Measurements from ENCODE around the gene PEAK1. TPM values are rescaled to one million over a fixed set of nuclear protein-coding genes. Genes with fewer than 3 reads are reported as not detected.

Gene PEAK1
- total RNA-seq, 6 experiments from 2014 or later, result 85.6 to 110 (median 95.8) TPM

GRCh38 chr15:77340245-77340644 lies 79.7 kb downstream of the PEAK1 start:
- peak overlapping the region; percentile 4; the same call in 1 of the 2 replicates for H3K27ac Mint-ChIP-seq
- peaks cover 25% of the 10 kb centered on the region for H3K4me1 Mint-ChIP-seq (ENCODE audit: low read depth)
- peaks cover 5% of the 10 kb centered on the region for H3K27me3 Mint-ChIP-seq (ENCODE audit: insufficient read depth)
- H3K36me3 Mint-ChIP-seq (ENCODE audit: low read depth), result peaks cover 33% of the 10 kb centered on the region
- TF ChIP-seq, protein P1, sequence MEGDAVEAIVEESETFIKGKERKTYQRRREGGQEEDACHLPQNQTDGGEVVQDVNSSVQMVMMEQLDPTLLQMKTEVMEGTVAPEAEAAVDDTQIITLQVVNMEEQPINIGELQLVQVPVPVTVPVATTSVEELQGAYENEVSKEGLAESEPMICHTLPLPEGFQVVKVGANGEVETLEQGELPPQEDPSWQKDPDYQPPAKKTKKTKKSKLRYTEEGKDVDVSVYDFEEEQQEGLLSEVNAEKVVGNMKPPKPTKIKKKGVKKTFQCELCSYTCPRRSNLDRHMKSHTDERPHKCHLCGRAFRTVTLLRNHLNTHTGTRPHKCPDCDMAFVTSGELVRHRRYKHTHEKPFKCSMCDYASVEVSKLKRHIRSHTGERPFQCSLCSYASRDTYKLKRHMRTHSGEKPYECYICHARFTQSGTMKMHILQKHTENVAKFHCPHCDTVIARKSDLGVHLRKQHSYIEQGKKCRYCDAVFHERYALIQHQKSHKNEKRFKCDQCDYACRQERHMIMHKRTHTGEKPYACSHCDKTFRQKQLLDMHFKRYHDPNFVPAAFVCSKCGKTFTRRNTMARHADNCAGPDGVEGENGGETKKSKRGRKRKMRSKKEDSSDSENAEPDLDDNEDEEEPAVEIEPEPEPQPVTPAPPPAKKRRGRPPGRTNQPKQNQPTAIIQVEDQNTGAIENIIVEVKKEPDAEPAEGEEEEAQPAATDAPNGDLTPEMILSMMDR (IDR thresholded peaks at IDR 0.05), result no peak
- no peak overlapping the region for H3K4me3 Mint-ChIP-seq
- H3K9me3 Mint-ChIP-seq, result peaks cover 10% of the 10 kb centered on the region; the same call in 1 of the 2 replicates
- DNase-seq, result no peak

GRCh38 chr15:77336006-77336405 lies 83.9 kb downstream of the PEAK1 start:
- Mint-ChIP-seq H3K9me3 (no peaks in the 10 kb centered on the region), H3K27me3 (ENCODE audit: insufficient read depth) (no peaks in the 10 kb centered on the region; the same call in 1 of the 2 replicates), H3K4me1 (ENCODE audit: low read depth) (peaks cover 37% of the 10 kb centered on the region), H3K36me3 (ENCODE audit: low read depth) (peaks cover 7% of the 10 kb centered on the region; the same call in 1 of the 2 replicates), H3K27ac (no peak overlapping the region), H3K4me3 (no peak overlapping the region)
- DNase-seq, result no peak
- TF ChIP-seq, protein P1 (IDR thresholded peaks at IDR 0.05), result no peak

GRCh38 chr15:77335298-77335697 lies 84.6 kb downstream of the PEAK1 start:
- Mint-ChIP-seq H3K36me3 (ENCODE audit: low read depth) (peaks cover 3% of the 10 kb centered on the region; the same call in 1 of the 2 replicates), H3K27me3 (ENCODE audit: insufficient read depth) (no peaks in the 10 kb centered on the region; the same call in 1 of the 2 replicates), H3K27ac (no peak overlapping the region; the same call in 1 of the 2 replicates), H3K4me3 (no peak overlapping the region), H3K4me1 (ENCODE audit: low read depth) (peaks cover 40% of the 10 kb centered on the region), H3K9me3 (no peaks in the 10 kb centered on the region)
- DNase-seq, result no peak
- TF ChIP-seq, protein P1 (IDR thresholded peaks at IDR 0.05), result no peak

- Mint-ChIP-seq H3K4me1 (ENCODE audit: low read depth) (peaks cover 49% of the 10 kb centered on the region), H3K9me3 (no peaks in the 10 kb centered on the region), H3K27me3 (ENCODE audit: insufficient read depth) (no peaks in the 10 kb centered on the region; the same call in 1 of the 2 replicates), H3K36me3 (ENCODE audit: low read depth) (no peaks in the 10 kb centered on the region; the same call in 1 of the 2 replicates), H3K27ac (no peak overlapping the region), H3K4me3 (no peak overlapping the region)
- DNase-seq, result no peak
- TF ChIP-seq, protein P1 (IDR thresholded peaks at IDR 0.05), result no peak
Observed at GRCh38 chr15:77333166-77333565, 86.7 kb downstream of the PEAK1 start.

GRCh38 chr15:77329202-77329601 lies 90.7 kb downstream of the PEAK1 start:
- DNase-seq, result no peak
- Mint-ChIP-seq H3K36me3 (ENCODE audit: low read depth) (peaks cover 7% of the 10 kb centered on the region), H3K4me1 (ENCODE audit: low read depth) (peaks cover 50% of the 10 kb centered on the region), H3K27ac (peak overlapping the region; percentile 7; the same call in 1 of the 2 replicates), H3K27me3 (ENCODE audit: insufficient read depth) (no peaks in the 10 kb centered on the region), H3K4me3 (no peak overlapping the region), H3K9me3 (no peaks in the 10 kb centered on the region)
- TF ChIP-seq, protein P1 (IDR thresholded peaks at IDR 0.05), result no peak
